ENCODE results near the gene C12orf76. TPM values are rescaled to one million over a fixed set of nuclear protein-coding genes. Genes with fewer than 3 reads are reported as not detected.
A peak's percentile ranks its signal among the peaks of the same experiment; 100 is the strongest.
"Not testable (repeated sequence)": the region's sequence is repeated elsewhere in the genome, so short reads cannot be mapped to it uniquely, and the experiment has no call there.

Gene C12orf76
- total RNA-seq (2014; rRNA removed; shearing (Covaris generic)), result 5.5 and 10.7 TPM in 2 replicates
- 20.7 and 22.2 TPM in 2 replicates for polyA plus RNA-seq (2015; cell fraction: cytosol; rRNA removed)
- 18.3 and 22.7 TPM in 2 replicates for polyA plus RNA-seq (2015; cell fraction: nucleus; rRNA removed)

DNA sequence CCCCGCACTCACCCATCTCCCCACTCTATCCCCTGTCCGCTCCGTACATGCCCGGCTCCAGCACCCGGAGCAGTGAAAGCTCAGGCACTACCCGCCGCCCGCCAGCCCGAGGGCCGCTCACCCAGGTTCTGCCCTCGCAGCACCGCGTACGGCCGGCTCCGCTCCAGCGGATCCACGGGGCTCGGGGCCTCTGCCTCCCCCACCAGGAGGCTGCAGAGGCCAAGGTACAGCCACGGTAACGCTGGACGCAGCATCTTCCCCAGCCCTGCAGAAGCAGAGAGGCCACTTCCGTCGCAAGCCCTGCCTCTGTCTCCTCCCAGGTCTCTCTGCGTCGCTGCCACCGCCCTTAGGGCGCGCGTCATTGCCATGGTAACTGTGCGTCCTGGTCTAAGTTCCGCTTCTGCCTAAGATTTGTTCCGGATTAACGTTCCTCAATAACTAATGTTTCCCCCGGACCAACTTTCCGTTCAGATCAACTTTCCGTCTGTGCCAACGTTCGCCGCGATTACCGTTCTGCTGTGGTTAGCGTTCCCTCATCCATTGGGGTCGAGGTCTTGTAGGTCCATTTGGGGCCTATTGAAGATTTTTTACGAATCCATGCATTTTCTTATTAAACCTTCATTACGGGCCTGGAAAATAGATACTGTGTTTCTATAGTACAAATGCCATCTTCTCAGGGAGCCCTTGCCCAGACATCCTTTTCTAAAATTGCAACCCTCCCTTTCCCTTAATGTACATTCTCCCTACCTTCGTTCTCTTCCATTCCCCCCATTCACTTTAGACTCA, at the start of gene C12orf76:
C12orf76 (minus strand) TSS at position 281 of the 786 bp plus-strand sequence; CDS start at position 254, 27 bp downstream.
- peak; percentile 96 for DNase-seq (ENCODE audit: low read depth)

DNA sequence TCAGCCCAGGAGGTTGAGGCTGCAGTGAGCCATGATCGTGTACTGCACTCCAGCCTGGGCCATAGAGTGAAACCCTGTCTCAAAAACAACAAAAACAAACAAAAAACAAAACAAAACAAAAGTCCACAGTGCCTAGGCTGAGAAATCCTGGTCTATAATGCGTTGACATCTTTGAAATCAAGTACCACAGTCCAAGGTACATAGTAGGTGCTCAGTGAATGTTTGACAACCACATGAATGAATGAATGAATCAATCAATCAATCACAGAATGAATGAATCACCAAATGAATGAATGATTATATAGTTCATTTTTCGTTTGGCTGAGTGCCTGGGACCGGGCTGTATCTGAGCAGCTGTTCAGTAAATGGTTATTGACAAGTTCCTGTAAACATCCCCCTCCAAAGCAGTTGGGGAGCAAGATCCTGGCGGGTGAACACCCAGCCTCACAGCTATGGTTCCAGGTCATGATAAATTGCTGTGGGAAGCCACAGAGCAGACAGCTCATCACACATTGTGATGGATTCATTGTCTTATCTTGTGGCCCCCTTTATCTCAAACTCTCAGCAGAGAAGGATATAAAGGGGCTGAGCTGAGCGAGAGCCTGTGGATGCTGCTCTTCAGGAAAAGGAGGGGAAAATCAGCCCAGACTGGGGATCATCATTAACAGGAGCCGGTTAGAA, 45.4 kb upstream of the C12orf76 start:
- DNase-seq (ENCODE audit: low read depth), result no peak

GRCh38 chr12:110091136-110091711, 42.9 kb upstream of the C12orf76 start:
- DNase-seq (ENCODE audit: low read depth), result no peak

GRCh38 chr12:110090266-110091135, 42.2 kb upstream of the C12orf76 start:
- DNase-seq (ENCODE audit: low read depth), result no peak

- DNase-seq (ENCODE audit: low read depth), result no peak
Measured at GRCh38 chr12:110088936-110089335, 40.6 kb upstream of the C12orf76 start.

GRCh38 chr12:110088216-110088615, 39.9 kb upstream of the C12orf76 start:
- not testable (repeated sequence) for DNase-seq (ENCODE audit: low read depth)

- DNase-seq (ENCODE audit: low read depth), result no peak
Measured at GRCh38 chr12:110084314-110085015, 36.1 kb upstream of the C12orf76 start.

DNA sequence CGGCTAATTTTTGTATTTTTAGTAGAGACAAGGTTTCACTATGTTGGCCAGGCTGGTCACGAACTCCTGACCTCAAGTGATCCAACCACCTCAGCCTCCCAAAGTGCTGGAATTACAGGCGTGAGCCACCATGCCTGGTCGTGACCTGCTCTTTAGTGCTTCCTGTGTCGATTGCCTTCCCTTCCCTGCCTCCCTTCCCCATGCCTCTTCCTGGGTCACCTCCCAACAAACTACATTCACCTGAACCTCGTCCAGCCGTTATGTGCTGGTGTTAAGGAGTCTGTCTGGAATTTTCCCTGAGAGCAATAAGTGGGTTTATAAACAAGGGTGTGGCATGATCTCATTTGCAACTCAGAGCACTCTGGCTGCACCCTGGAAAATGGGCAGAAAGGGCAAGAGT, 32.1 kb upstream of the C12orf76 start:
- no peak for DNase-seq (ENCODE audit: low read depth)

DNA sequence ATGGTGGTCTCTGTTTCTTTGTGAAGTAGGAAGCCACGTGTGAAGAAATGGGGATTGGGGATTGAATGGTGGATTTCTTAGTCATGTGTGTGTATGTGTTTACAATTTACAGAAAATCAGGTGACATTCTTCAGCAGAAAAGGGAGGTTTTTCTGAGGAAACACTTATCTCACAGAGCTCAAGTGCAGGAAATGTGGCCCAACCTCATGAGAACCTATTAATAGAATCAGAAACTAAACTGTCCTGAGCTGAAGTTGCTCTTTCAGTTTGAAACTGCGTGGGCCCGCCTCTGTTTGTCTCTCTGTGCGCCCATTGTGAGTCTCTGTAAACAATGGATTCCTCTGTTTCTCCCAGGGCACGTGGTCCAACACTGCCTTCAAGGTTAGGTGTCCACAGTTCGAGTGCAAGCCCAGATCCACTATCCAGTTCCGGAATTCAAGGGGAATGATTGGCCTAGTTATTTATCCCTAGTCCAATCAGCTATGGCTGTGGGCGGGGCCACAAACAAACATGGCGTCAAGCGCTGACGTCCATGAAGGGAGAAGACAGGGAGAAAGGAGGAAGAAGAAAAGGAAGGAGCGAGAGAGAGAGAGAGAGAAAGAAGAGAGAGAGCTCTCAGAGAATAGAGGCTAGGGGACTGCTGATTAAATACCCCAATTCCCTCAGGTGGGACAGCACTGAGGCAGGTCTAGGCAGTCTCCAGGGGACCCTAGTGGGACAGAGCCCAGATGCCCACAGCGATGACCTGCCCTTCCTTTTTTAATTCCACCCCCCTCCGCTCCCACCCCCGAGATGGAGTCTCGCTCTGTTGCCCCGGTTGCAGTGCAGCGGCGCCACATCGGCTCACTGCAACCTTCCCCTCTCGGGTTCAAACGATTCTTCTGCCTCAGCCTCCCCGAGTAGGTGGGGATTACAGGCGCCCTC, 31.4 kb upstream of the C12orf76 start:
- DNase-seq (ENCODE audit: low read depth), result peak; percentile 54

DNA sequence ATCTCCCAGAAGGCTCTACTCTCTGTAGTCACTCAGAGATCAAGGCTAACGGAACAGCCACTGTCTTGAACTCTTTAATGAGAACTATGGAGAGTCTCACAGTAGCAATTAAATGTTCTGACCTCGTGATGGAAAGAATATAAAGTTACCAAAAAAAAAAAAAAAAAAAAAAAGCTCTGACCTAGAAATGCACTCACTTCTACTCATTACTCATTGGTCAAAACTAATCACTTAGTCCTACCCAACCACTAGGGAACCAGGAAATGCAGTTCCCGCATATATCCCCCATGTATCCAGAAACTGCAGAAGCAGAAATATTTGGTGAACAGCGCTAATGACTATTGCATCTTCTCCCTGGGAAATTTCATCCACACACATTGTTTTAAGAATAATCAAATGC, 29.5 kb upstream of the C12orf76 start:
- DNase-seq (ENCODE audit: low read depth), result no peak

GRCh38 chr12:110075880-110076279, 27.6 kb upstream of the C12orf76 start:
- no peak for DNase-seq (ENCODE audit: low read depth)

GRCh38 chr12:110074089-110074488, 25.8 kb upstream of the C12orf76 start:
- DNase-seq (ENCODE audit: low read depth), result no peak

DNA sequence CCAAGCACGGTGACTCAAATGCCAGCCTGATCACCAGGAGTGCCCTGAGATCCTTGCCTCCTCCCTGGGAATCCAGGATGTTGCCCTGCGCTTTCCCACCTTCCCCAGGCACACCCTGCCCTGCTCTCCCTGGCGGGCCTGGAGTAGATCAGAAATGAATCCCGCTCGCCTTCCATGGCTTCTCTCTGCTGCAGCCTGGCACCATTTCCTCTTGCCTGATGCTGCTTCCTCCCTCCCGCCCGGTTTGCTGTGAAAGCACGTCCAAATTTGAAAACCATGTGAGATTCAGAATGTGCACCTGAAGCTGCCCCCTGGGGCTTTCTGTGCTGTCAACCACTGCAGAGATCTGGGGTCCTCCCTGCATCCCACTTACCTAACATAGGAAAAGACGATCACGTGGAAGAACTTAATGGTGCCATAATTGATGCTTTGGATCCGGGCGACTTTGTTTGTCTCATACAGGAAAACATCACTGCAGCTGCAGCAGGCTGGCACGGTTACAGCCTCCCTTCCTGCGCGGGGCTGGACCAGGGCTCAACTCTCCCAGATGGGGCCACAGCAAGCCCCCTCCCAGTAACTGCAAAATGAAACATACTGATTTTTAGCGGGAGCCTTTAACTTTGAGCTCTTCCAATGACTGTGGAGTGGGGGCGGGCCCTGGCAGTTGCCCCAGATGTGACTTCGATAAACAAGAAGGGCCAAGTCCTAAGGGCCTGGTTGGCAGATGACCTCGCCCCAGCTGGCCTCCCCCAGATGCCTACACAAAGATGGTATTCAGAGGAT, 24.9 kb upstream of the C12orf76 start:
- DNase-seq (ENCODE audit: low read depth), result no peak

GRCh38 chr12:110072636-110073035, 24.3 kb upstream of the C12orf76 start:
- DNase-seq (ENCODE audit: low read depth), result not testable (repeated sequence)

- DNase-seq (ENCODE audit: low read depth), result no peak
Measured at GRCh38 chr12:110071967-110072366, 23.6 kb upstream of the C12orf76 start.

DNA sequence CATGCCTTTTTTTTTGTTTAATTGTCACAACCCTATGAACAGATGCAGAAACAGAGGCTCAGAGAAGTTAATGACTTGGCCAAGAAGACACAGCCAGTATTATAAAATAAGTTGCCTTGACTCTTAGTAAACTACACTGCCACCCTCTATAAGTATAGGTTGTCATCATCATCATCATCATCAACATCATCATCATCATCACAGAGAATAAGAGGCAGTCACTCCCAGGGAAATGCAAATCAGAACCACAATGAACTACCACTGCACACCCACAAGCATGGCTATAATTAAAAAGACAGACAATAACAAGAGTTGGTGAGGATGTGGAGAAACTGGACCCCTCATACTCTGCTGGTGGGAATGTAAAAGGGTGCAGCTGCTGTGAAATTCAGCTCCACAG, 23.2 kb upstream of the C12orf76 start:
- no peak for DNase-seq (ENCODE audit: low read depth)

GRCh38 chr12:110068654-110069053, 20.3 kb upstream of the C12orf76 start:
- DNase-seq (ENCODE audit: low read depth), result no peak

DNA sequence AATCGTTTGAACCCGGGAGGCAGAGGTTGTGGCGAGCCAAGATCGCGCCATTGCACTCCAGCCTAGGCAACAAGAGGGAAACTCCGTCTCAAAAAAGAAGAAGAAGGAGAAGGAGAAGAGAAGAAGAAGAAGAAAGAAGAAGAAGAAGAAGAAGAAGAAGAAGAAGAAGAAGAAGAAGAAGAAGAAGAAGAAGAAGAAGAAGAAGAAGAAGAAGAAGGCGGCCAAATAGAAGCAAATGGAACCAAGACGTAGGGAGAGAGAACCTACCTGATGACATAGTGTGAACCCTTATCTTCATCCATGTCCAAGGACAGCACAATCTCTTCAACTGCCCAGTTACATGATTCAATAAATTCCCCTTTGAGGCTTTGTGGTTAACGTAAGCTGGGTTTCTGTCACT, 19.8 kb upstream of the C12orf76 start:
- DNase-seq (ENCODE audit: low read depth), result not testable (repeated sequence)

- DNase-seq (ENCODE audit: low read depth), result peak; percentile 47
Measured at GRCh38 chr12:110067531-110067930, 19.2 kb upstream of the C12orf76 start.

Data from HT1080 (cell line).